GM12878 (cell line): ENCODE measurements around the gene NOD1. TPM values are rescaled to one million over a fixed set of nuclear protein-coding genes. Genes with fewer than 3 reads are reported as not detected.

Experiments
- ATAC-seq: fragments of 200-7000 bp; cut with Tn5 transposase; 3 replicates; pipeline ENCODE4 v1.9.1; 2020; ENCODE audit warnings: mild to moderate bottlenecking, moderate library complexity
- BruUV-seq: library from RNA; stranded (reverse); fragments of 400-500 nt; replicated peaks from 2 replicates; lab custom pipeline; 2021; lab: Mats Ljungman, UMichigan
- CTCF ChIA-PET: fragments of 300-600 bp; sonication (Branson Sonifier 250); formaldehyde crosslinking; extraction: SDS; loops from one replicate; lab custom pipeline; 2021; ENCODE audit warnings: inconsistent platforms; lab: Yijun Ruan, JAX
- POLR2A ChIA-PET: fragments of 350-600 bp; formaldehyde crosslinking; extraction: SDS; loops from one replicate; lab custom pipeline; 2021; ENCODE audit warnings: inconsistent platforms; lab: Charles Lee
- RAD21 ChIA-PET: fragments of 300-600 bp; sonication (Branson Sonifier 250); formaldehyde crosslinking; loops from one replicate; lab custom pipeline; 2023; ENCODE audit warnings: antibody characterized with exemption; ENCODE audit not compliant: unreplicated experiment; lab: Charles Lee
- SMC1A ChIA-PET: fragments of 300-600 bp; sonication (Branson Sonifier 250); formaldehyde crosslinking; loops from one replicate; lab custom pipeline; 2023; ENCODE audit not compliant: unreplicated experiment, uncharacterized antibody; lab: Charles Lee
- DNase-seq: peaks from one replicate; pipeline ENCODE4 v3.0.0-alpha.2; 2011; ENCODE audit warnings: low read depth, low spot score
- FAIRE-seq: peaks from 3 replicates; lab custom pipeline; 2011; peaks lifted over from hg19 to GRCh38; lab: Jason Lieb, UNC
- H2AFZ ChIP-seq: 2 replicates; pipeline ENCODE4 v1.6.0; 2011; ENCODE audit warnings: low read depth, low read length, control low read depth; ENCODE audit not compliant: control insufficient read depth
- H3K27ac ChIP-seq: 2 replicates; pipeline ENCODE4 v1.5.1; 2011; ENCODE audit warnings: control low read depth; ENCODE audit not compliant: control insufficient read depth, insufficient read depth
- H3K27me3 ChIP-seq, 2 experiments: replicated peaks in 1 of 2; 2 replicates each; pipeline versions ENCODE4 v1.6.0 to v1.6.1; 2011; ENCODE audit warnings: low read length in 1 of 2; ENCODE audit not compliant: control insufficient read depth in 2 of 2, insufficient read depth in 2 of 2
- H3K36me3 ChIP-seq, 2 experiments: 2 replicates each; pipeline ENCODE4 v1.5.1; 2011; ENCODE audit warnings: low read length in 1 of 2; ENCODE audit not compliant: control insufficient read depth in 2 of 2, insufficient read depth in 2 of 2
- H3K4me1 ChIP-seq: 2 replicates; pipeline ENCODE4 v1.6.1; 2011; ENCODE audit warnings: mild to moderate bottlenecking, low read length, moderate library complexity, mixed read lengths; ENCODE audit not compliant: control insufficient read depth, insufficient read depth
- H3K4me2 ChIP-seq: 2 replicates; pipeline ENCODE4 v1.6.0; 2011; ENCODE audit warnings: control low read depth; ENCODE audit not compliant: control insufficient read depth, insufficient read depth
- H3K4me3 ChIP-seq: fragments of 200-600 bp; sonication (generic); 2 replicates; pipeline ENCODE4 v1.5.1; 2016
- H3K79me2 ChIP-seq: 2 replicates; pipeline ENCODE4 v1.6.0; 2011; ENCODE audit warnings: low read length; ENCODE audit not compliant: control insufficient read depth, insufficient read depth
- H3K9ac ChIP-seq: 2 replicates; pipeline ENCODE4 v1.8.0; 2011; ENCODE audit warnings: low read length, control low read depth, mixed read lengths; ENCODE audit not compliant: control insufficient read depth, insufficient read depth
- H3K9me3 ChIP-seq: replicated peaks from 3 replicates; pipeline ENCODE4 v1.5.1; 2011; ENCODE audit warnings: mild to moderate bottlenecking, low read length; ENCODE audit not compliant: control insufficient read depth, insufficient read depth
- H4K20me1 ChIP-seq: 2 replicates; pipeline ENCODE4 v1.6.0; 2011; ENCODE audit not compliant: control insufficient read depth, insufficient read depth
- CBFB ChIP-seq: IDR thresholded peaks from 2 replicates; pipeline ENCODE4 v1.6.1; 2016; ENCODE audit warnings: antibody characterized with exemption, low read depth
- CBX3 ChIP-seq: fragments of 200-600 bp; sonication (generic); IDR thresholded peaks from 2 replicates; pipeline ENCODE4 v1.6.1; 2016; ENCODE audit warnings: low read depth, borderline replicate concordance
- CHD4 ChIP-seq: fragments of 200-600 bp; sonication (generic); IDR thresholded peaks from 2 replicates; pipeline ENCODE4 v1.6.1; 2016; ENCODE audit warnings: mild to moderate bottlenecking
- CREB1 ChIP-seq: IDR thresholded peaks from 2 replicates; pipeline ENCODE4 v1.6.1; 2012; ENCODE audit warnings: low read depth, mild to moderate bottlenecking, inconsistent platforms
- EP300 ChIP-seq, 2 experiments: fragments of 150-350 bp in 1 of 2; IDR thresholded peaks; 2 replicates each; pipeline ENCODE4 v1.6.1; 2011 to 2012; ENCODE audit warnings: low read depth in 2 of 2, low read length in 2 of 2, borderline replicate concordance in 1 of 2, improper control_type of control experiment in 1 of 2, inconsistent platforms in 1 of 2; ENCODE audit not compliant: control insufficient read depth in 1 of 2
- ESRRA ChIP-seq: IDR thresholded peaks from 2 replicates; pipeline ENCODE4 v1.6.1; 2012; ENCODE audit warnings: mild to moderate bottlenecking, low read length, improper control_type of control experiment
- FOXM1 ChIP-seq: IDR thresholded peaks from 2 replicates; pipeline ENCODE4 v1.6.1; 2012; ENCODE audit warnings: low read depth, mild to moderate bottlenecking, inconsistent platforms, low read length, moderate library complexity
- GABPA ChIP-seq: IDR thresholded peaks from 2 replicates; pipeline ENCODE4 v1.6.1; 2014; ENCODE audit warnings: antibody characterized with exemption, low read depth, mild to moderate bottlenecking, inconsistent platforms
- HCFC1 ChIP-seq: fragments of 150-350 bp; IDR thresholded peaks from 2 replicates; pipeline ENCODE4 v1.6.1; 2014; ENCODE audit warnings: low read length
- POU2F2 ChIP-seq: IDR thresholded peaks from 3 replicates; pipeline ENCODE4 v1.6.1; 2011; ENCODE audit warnings: low read depth, mild to moderate bottlenecking, low read length, borderline replicate concordance
- RBBP5 ChIP-seq: fragments of 200-600 bp; sonication (generic); conservative IDR thresholded peaks from 2 replicates; pipeline ENCODE4 v1.6.1; 2016
- RFX5 ChIP-seq: IDR thresholded peaks from 2 replicates; pipeline ENCODE4 v1.6.1; 2011; ENCODE audit warnings: low read depth, low read length, improper control_type of control experiment
- SMAD5 ChIP-seq: IDR thresholded peaks from 2 replicates; pipeline ENCODE4 v1.6.1; 2016; ENCODE audit warnings: antibody characterized with exemption, low read depth
- SUPT20H ChIP-seq: IDR thresholded peaks from 2 replicates; pipeline ENCODE4 v1.6.1; 2011; ENCODE audit warnings: low read depth, mild to moderate bottlenecking, low read length, moderate library complexity, borderline replicate concordance; ENCODE audit not compliant: control insufficient read depth
- TCF12 ChIP-seq: IDR thresholded peaks from 2 replicates; pipeline ENCODE4 v1.6.1; 2011; ENCODE audit warnings: low read depth, mild to moderate bottlenecking, low read length
- WGBS: methylation state at CpG from one replicate; pipeline ENCODE4 v1.1.6; 2016; ENCODE audit warnings: low lambda C conversion rate; ENCODE audit not compliant: insufficient replicate concordance, insufficient coverage; ENCODE audit errors: missing lambda C conversion rate; 5-methylcytosine and 5-hydroxymethylcytosine counted together
- in situ Hi-C: fragments of 300-500 bp; cut with MboI; formaldehyde crosslinking; loops from 9 replicates; pipeline ENCODE4 v1.14.3; 2018; ENCODE audit warnings: mixed read lengths
- intact Hi-C: fragments of 100-400 bp; cut with micrococcal nuclease; formaldehyde crosslinking; loops from one replicate; pipeline ENCODE4 v1.14.2; 2022; ENCODE audit not compliant: unreplicated experiment
- polyA plus RNA-seq, 11 experiments: library from polyadenylated mRNA; depleted of rRNA in 4 of 11; unstranded in 6 of 11; stranded (reverse) in 5 of 11; fragments of >200 nt; fragmentation: Nextera tagmentation in 4 of 11; fragmentation: Illumina TruSeq in 1 of 11; extraction: Ambion mirVana in 4 of 11; extraction: Trizol in 1 of 11; gene quantifications; 1 replicate in 1 of 11; 2 replicates in 10 of 11; pipeline versions ENCODE4 v1.2.1 to v1.2.3, GENCODE V29; 2011 to 2016; ENCODE audit warnings: inconsistent platforms in 2 of 11, missing spikeins in 2 of 11, low read depth in 1 of 11
- total RNA-seq, 4 experiments: library from RNA; depleted of rRNA in 3 of 4; stranded (reverse); fragments of >200 nt in 3 of 4; fragmentation: Illumina TruSeq in 1 of 4; extraction: Trizol in 1 of 4; gene quantifications; 2 replicates each; pipeline versions ENCODE4 v1.2.1 to v1.2.3, GENCODE V29; 2013 to 2021
- TF ChIP-seq, protein P1 (sequence below): IDR thresholded peaks from 2 replicates; pipeline ENCODE4 v1.6.1; 2012; ENCODE audit warnings: mild to moderate bottlenecking, low read depth, low read length
- TF ChIP-seq, protein P2 (sequence below): IDR thresholded peaks from 2 replicates; pipeline ENCODE4 v1.6.1; 2012; ENCODE audit warnings: improper control_type of control experiment, low read depth, low read length; ENCODE audit not compliant: insufficient replicate concordance

The NOD1 gene
- total and polyA plus RNA-seq, 10 of the 15 experiments (the other 5 are each of a cell fraction or from before 2014, with no cell fraction given) = 1.8 to 14.6 (median 8.9) TPM

DNA sequence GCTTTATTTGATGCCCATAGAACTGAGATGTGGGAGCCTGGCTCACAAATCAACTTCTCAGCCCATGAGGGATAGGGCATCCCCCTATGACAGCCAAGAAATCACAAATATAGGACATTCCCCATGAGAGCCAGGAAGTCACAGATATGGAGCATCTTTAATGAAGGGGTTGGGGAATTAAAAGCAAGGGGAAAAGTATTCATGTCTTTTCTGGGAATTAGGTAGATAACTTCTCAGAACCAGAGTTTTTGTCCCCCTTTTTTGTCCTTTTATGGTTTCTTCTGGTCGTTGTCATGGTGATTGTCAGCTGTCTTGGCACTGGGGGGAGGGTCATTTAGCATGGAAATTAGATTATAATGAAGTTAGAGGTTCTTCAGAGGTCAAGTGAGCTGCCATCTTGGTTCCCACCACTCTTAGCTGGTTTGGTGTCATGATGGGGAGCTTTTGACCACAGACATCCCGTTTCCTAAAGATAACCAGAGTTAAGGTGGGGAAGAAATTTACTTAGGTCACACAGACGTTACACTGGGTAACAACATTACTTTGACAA, 56.9 kb downstream of the NOD1 start:
- no TSS peak for BruUV-seq
- intact Hi-C loops = no loop called here
- DNase-seq = no peak
- Histone ChIP-seq H3K36me3 (no peaks in the 10 kb centered on the region; a peak in 1 of 4 replicates), H3K9ac (no peak overlapping the region), H3K27ac (no peak overlapping the region), H3K79me2 (no peaks in the 10 kb centered on the region), H3K4me1 (no peaks in the 10 kb centered on the region), H3K27me3 (no peaks in the 10 kb centered on the region), H3K4me2 (no peak overlapping the region), H3K4me3 (no peak overlapping the region), H4K20me1 (no peaks in the 10 kb centered on the region), H3K9me3 (no peaks in the 10 kb centered on the region), H2AFZ (no peak overlapping the region)
- 49% methylated on average over 3 of the region's 3 CpGs for WGBS
- CTCF ChIA-PET = interaction anchor here (1.7 kb wide), 1 partner anchor 146 kb away, joined by 5 read pairs; no protein-coding TSS in a partner anchor
- no peak for FAIRE-seq
- ATAC-seq = no peak
- POLR2A ChIA-PET = no interaction called here
- SMC1A ChIA-PET = interaction anchor here (0.8 to 2.0 kb wide), 2 partner anchors 14 to 146 kb away, joined by 3 to 5 read pairs; no protein-coding TSS in a partner anchor
- in situ Hi-C loops = no loop called here
- RAD21 ChIA-PET = no interaction called here
- TF ChIP-seq, protein P1, sequence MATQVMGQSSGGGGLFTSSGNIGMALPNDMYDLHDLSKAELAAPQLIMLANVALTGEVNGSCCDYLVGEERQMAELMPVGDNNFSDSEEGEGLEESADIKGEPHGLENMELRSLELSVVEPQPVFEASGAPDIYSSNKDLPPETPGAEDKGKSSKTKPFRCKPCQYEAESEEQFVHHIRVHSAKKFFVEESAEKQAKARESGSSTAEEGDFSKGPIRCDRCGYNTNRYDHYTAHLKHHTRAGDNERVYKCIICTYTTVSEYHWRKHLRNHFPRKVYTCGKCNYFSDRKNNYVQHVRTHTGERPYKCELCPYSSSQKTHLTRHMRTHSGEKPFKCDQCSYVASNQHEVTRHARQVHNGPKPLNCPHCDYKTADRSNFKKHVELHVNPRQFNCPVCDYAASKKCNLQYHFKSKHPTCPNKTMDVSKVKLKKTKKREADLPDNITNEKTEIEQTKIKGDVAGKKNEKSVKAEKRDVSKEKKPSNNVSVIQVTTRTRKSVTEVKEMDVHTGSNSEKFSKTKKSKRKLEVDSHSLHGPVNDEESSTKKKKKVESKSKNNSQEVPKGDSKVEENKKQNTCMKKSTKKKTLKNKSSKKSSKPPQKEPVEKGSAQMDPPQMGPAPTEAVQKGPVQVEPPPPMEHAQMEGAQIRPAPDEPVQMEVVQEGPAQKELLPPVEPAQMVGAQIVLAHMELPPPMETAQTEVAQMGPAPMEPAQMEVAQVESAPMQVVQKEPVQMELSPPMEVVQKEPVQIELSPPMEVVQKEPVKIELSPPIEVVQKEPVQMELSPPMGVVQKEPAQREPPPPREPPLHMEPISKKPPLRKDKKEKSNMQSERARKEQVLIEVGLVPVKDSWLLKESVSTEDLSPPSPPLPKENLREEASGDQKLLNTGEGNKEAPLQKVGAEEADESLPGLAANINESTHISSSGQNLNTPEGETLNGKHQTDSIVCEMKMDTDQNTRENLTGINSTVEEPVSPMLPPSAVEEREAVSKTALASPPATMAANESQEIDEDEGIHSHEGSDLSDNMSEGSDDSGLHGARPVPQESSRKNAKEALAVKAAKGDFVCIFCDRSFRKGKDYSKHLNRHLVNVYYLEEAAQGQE = no peak
- TF ChIP-seq RBBP5 (no peak), ESRRA (no peak), POU2F2 (no peak), SUPT20H (no peak), EP300 (IDR thresholded peaks at IDR 0.05; ENCODE audit: borderline replicate concordance in 1 of 2, control insufficient read depth in 1 of 2, low read depth in 2 of 2, low read length in 2 of 2) (no peak), CBX3 (no peak), FOXM1 (no peak), SMAD5 (no peak), HCFC1 (no peak), CHD4 (no peak), GABPA (no peak), RFX5 (no peak), CBFB (no peak), CREB1 (no peak), TCF12 (no peak)
- TF ChIP-seq, protein P2, sequence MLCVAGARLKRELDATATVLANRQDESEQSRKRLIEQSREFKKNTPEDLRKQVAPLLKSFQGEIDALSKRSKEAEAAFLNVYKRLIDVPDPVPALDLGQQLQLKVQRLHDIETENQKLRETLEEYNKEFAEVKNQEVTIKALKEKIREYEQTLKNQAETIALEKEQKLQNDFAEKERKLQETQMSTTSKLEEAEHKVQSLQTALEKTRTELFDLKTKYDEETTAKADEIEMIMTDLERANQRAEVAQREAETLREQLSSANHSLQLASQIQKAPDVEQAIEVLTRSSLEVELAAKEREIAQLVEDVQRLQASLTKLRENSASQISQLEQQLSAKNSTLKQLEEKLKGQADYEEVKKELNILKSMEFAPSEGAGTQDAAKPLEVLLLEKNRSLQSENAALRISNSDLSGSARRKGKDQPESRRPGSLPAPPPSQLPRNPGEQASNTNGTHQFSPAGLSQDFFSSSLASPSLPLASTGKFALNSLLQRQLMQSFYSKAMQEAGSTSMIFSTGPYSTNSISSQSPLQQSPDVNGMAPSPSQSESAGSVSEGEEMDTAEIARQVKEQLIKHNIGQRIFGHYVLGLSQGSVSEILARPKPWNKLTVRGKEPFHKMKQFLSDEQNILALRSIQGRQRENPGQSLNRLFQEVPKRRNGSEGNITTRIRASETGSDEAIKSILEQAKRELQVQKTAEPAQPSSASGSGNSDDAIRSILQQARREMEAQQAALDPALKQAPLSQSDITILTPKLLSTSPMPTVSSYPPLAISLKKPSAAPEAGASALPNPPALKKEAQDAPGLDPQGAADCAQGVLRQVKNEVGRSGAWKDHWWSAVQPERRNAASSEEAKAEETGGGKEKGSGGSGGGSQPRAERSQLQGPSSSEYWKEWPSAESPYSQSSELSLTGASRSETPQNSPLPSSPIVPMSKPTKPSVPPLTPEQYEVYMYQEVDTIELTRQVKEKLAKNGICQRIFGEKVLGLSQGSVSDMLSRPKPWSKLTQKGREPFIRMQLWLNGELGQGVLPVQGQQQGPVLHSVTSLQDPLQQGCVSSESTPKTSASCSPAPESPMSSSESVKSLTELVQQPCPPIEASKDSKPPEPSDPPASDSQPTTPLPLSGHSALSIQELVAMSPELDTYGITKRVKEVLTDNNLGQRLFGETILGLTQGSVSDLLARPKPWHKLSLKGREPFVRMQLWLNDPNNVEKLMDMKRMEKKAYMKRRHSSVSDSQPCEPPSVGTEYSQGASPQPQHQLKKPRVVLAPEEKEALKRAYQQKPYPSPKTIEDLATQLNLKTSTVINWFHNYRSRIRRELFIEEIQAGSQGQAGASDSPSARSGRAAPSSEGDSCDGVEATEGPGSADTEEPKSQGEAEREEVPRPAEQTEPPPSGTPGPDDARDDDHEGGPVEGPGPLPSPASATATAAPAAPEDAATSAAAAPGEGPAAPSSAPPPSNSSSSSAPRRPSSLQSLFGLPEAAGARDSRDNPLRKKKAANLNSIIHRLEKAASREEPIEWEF = no peak
